Left lung (tissue), 10 donors: Measurements from ENCODE around the gene TMEM181. TPM values are rescaled to one million over a fixed set of nuclear protein-coding genes. Genes with fewer than 3 reads are reported as not detected.
A peak's percentile ranks its signal among the peaks of the same experiment; 100 is the strongest.
"Not testable (repeated sequence)": the region's sequence is repeated elsewhere in the genome, so short reads cannot be mapped to it uniquely, and the experiment has no call there.

Experiments
- ATAC-seq: fragments of 200-7000 bp; cut with Tn5 transposase; one replicate; pipeline ENCODE4 v1.9.1; 2020; ENCODE audit warnings: moderate library complexity
- DNase-seq, 4 donors: peaks; one replicate each; pipeline ENCODE4 v3.0.0-alpha.2; 2013 to 2020
- H3K27ac ChIP-seq, 2 donors: fragments of 200-600 bp; sonication (generic) in 1 of 2; one replicate each; pipeline versions ENCODE4 v1.5.0 to v1.8.0; 2020 to 2021
- H3K27me3 ChIP-seq, 2 donors: fragments of 200-600 bp; sonication (generic) in 1 of 2; one replicate each; pipeline versions ENCODE4 v1.5.0 to v1.8.0; 2020 to 2021
- H3K36me3 ChIP-seq, 2 donors: fragments of 200-600 bp; sonication (generic) in 1 of 2; one replicate each; pipeline versions ENCODE4 v1.5.0 to v1.8.0; 2020 to 2021
- H3K4me1 ChIP-seq, 2 donors: fragments of 200-600 bp; one replicate each; pipeline ENCODE4 v1.8.0; 2021
- H3K4me3 ChIP-seq, 2 donors: fragments of 200-600 bp; sonication (generic) in 1 of 2; one replicate each; pipeline versions ENCODE4 v1.5.0 to v1.8.0; 2020 to 2021; ENCODE audit warnings: mild to moderate bottlenecking in 1 of 2
- H3K9me3 ChIP-seq, 2 donors: fragments of 200-600 bp; sonication (generic) in 1 of 2; one replicate each; pipeline versions ENCODE4 v1.5.0 to v1.8.0; 2020 to 2021
- intact Hi-C, 2 donors: fragments of 100-400 bp; cut with DNase I; formaldehyde crosslinking; loops; one replicate each; pipeline versions ENCODE4 v1.11.2 to v1.14.2; 2022
- polyA plus RNA-seq, 6 donors: library from polyadenylated mRNA; unstranded; fragments of 120-200 nt; gene quantifications; one replicate each; pipeline ENCODE4 v1.2.1, GENCODE V29; 2013; ENCODE audit not compliant: insufficient read length in 6 of 6
- total RNA-seq, 2 donors: library from RNA; stranded (reverse); fragmentation: NEBNext Ultra II Directional; extraction: Animal tissue kit (Norgen Biotek cat#: 25700); gene quantifications; one replicate each; pipeline ENCODE4 v1.2.1, GENCODE V29; 2021
- TF ChIP-seq, protein P1 (sequence below), 2 donors: fragments of 200-600 bp; sonication (generic) in 1 of 2; IDR thresholded peaks; one replicate each; pipeline versions ENCODE4 v1.5.0 to v1.8.0; 2021; ENCODE audit warnings: antibody characterized with exemption in 2 of 2
- donor health status: DM: no; HTN: yes; CAD: no.
- donor health status: DM: no; HTN: no; CAD: no.

TMEM181 gene
- total and polyA plus RNA-seq, 8 donors: 29.9 to 37.0 (median 31.4) TPM

- Histone ChIP-seq H3K27ac (peak overlapping the region in 1 of 2 donors; percentile 26), H3K27me3 (no peaks in the 10 kb centered on the region), H3K9me3 (no peaks in the 10 kb centered on the region), H3K4me3 (no peak overlapping the region), H3K4me1 (peaks cover 0 to 3% of the 10 kb centered on the region in 2 donors), H3K36me3 (peaks cover 0 to 81% of the 10 kb centered on the region in 2 donors)
- TF ChIP-seq, protein P1, sequence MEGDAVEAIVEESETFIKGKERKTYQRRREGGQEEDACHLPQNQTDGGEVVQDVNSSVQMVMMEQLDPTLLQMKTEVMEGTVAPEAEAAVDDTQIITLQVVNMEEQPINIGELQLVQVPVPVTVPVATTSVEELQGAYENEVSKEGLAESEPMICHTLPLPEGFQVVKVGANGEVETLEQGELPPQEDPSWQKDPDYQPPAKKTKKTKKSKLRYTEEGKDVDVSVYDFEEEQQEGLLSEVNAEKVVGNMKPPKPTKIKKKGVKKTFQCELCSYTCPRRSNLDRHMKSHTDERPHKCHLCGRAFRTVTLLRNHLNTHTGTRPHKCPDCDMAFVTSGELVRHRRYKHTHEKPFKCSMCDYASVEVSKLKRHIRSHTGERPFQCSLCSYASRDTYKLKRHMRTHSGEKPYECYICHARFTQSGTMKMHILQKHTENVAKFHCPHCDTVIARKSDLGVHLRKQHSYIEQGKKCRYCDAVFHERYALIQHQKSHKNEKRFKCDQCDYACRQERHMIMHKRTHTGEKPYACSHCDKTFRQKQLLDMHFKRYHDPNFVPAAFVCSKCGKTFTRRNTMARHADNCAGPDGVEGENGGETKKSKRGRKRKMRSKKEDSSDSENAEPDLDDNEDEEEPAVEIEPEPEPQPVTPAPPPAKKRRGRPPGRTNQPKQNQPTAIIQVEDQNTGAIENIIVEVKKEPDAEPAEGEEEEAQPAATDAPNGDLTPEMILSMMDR (IDR thresholded peaks at IDR 0.05): no peak
- no peak for DNase-seq
- ATAC-seq: peak; percentile 6
- intact Hi-C loops: no loop called here
These were observed 51.1 kb downstream of the TMEM181 start for GRCh38 chr6:158611039-158611438.

GRCh38 chr6:158611541-158612370, 51.9 kb downstream of the TMEM181 start:
- TF ChIP-seq, protein P1 (IDR thresholded peaks at IDR 0.05): no peak
- ATAC-seq: peak; percentile 96
- H3K36me3 ChIP-seq: peaks cover 0 to 73% of the 10 kb centered on the region in 2 donors
- no peak overlapping the region for H3K4me3 ChIP-seq
- no peaks in the 10 kb centered on the region for H3K9me3 ChIP-seq
- H3K27ac ChIP-seq: peak overlapping the region in 1 of 2 donors; percentile 26
- peak in 3 of 4 donors; percentile 59 to 86 (median 66) for DNase-seq
- no peaks in the 10 kb centered on the region for H3K27me3 ChIP-seq
- intact Hi-C loops: no loop called here
- H3K4me1 ChIP-seq: peaks cover 0 to 3% of the 10 kb centered on the region in 2 donors

- H3K9me3 ChIP-seq, DNase-seq, H3K27me3 ChIP-seq, ATAC-seq, H3K27ac ChIP-seq, H3K4me1 ChIP-seq, intact Hi-C loops, H3K4me3 ChIP-seq: not testable (repeated sequence)
- peaks cover 0 to 45% of the 10 kb centered on the region in 2 donors for H3K36me3 ChIP-seq
These were observed 54.7 kb downstream of the TMEM181 start for GRCh38 chr6:158614606-158615005.

DNA sequence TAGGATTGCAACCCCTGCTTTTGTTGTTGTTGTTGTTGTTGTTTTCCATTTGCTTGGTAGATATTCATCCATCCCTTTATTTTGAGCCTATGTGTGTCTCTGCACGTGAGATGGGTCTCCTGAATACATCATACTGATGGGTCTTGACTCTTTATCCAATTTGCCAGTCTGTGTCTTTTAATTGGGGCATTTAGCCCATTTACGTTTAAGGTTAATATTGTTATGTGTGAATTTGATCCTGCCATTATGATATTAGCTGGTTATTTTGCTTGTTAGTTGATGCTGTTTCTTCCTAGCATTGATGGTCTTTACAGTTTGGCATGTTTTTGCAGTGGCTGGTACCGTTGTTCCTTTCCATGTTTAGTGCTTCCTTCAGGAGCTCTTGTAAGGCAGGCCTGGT, 58.4 kb downstream of the TMEM181 start:
- H3K4me1 ChIP-seq, H3K4me3 ChIP-seq, ATAC-seq, H3K27me3 ChIP-seq, intact Hi-C loops, H3K9me3 ChIP-seq, DNase-seq, H3K27ac ChIP-seq: not testable (repeated sequence)
- H3K36me3 ChIP-seq: peaks cover 0 to 41% of the 10 kb centered on the region in 2 donors

GRCh38 chr6:158619922-158620801, 60.3 kb downstream of the TMEM181 start:
- Histone ChIP-seq H3K4me3 (no peak overlapping the region), H3K9me3 (no peaks in the 10 kb centered on the region), H3K27me3 (no peaks in the 10 kb centered on the region), H3K27ac (no peak overlapping the region), H3K36me3 (peaks cover 0 to 46% of the 10 kb centered on the region in 2 donors), H3K4me1 (no peaks in the 10 kb centered on the region)
- DNase-seq (peak in 1 of 4 donors; percentile 22), ATAC-seq (peak; percentile 53)
- TF ChIP-seq, protein P1 (IDR thresholded peaks at IDR 0.05): no peak
- intact Hi-C loops: no loop called here
